Breast epithelium (tissue), 3 donors: ENCODE measurements around the gene PCDHGA6.
"Not testable (repeated sequence)": the region's sequence is repeated elsewhere in the genome, so short reads cannot be mapped to it uniquely, and the experiment has no call there.

Source experiments
- CTCF ChIP-seq, 3 donors: fragments of 450-650 bp; IDR thresholded peaks; one replicate each; pipeline ENCODE4 v1.5.1; 2016 to 2017; ENCODE audit warnings: antibody characterized with exemption in 3 of 3, mild to moderate bottlenecking in 3 of 3, moderate library complexity in 3 of 3
- POLR2A ChIP-seq: fragments of 450-650 bp; IDR thresholded peaks from one replicate; pipeline ENCODE4 v1.6.1; 2016; ENCODE audit warnings: antibody characterized with exemption, mild to moderate bottlenecking, moderate library complexity
- POLR2AphosphoS5 ChIP-seq, 3 donors: sonication (generic); formaldehyde crosslinking; IDR thresholded peaks; one replicate each; pipeline ENCODE4 v1.6.1; 2017; ENCODE audit warnings: antibody characterized with exemption in 3 of 3

- not testable (repeated sequence) for TF ChIP-seq CTCF (IDR thresholded peaks at IDR 0.05); POLR2A; POLR2AphosphoS5 (IDR thresholded peaks at IDR 0.05)
Measured at GRCh38 chr5:141387557-141388311, 14.0 kb downstream of the PCDHGA6 start, which contains the start of gene PCDHGB4.
